DND-41 (cell line): Measurements from ENCODE around the gene TMIGD2.

Experiments
- CTCF ChIP-seq: IDR thresholded peaks from 2 replicates; pipeline ENCODE4 v1.5.1; 2012; ENCODE audit warnings: borderline replicate concordance, low read length, moderate library complexity, mild to moderate bottlenecking; ENCODE audit not compliant: poor library complexity, severe bottlenecking; ENCODE audit errors: extremely low read depth
- EZH2 ChIP-seq: IDR thresholded peaks from 3 replicates; pipeline ENCODE4 v1.6.1; 2012; ENCODE audit warnings: borderline replicate concordance, low read depth, mild to moderate bottlenecking, moderate library complexity, low read length, inconsistent platforms; ENCODE audit not compliant: severe bottlenecking

GRCh38 chr19:4260613-4261191, 41.5 kb downstream of the TMIGD2 start:
- TF ChIP-seq CTCF (no peak), EZH2 (no peak)
